ENCODE data around the gene PLK5.

DNA sequence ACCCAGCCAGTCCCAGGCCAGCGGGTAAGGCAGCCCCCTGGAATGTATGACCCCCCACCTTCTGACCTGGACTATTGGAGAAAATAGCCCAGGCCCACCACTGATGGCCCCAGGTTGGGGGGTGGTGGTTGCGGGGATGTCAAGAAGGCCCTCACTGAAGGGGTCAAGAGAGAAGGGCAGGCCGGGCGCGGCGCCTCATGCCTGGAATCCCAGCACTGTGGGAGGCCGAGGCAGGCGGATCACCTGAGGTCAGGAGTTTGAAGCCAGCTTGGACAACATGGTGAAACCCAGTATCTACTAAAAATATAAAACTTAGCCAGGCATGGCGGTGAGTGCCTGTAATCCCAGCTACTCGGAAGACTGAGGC lies 9.6 kb upstream of the PLK5 start:
- TF ChIP-seq, protein P1, sequence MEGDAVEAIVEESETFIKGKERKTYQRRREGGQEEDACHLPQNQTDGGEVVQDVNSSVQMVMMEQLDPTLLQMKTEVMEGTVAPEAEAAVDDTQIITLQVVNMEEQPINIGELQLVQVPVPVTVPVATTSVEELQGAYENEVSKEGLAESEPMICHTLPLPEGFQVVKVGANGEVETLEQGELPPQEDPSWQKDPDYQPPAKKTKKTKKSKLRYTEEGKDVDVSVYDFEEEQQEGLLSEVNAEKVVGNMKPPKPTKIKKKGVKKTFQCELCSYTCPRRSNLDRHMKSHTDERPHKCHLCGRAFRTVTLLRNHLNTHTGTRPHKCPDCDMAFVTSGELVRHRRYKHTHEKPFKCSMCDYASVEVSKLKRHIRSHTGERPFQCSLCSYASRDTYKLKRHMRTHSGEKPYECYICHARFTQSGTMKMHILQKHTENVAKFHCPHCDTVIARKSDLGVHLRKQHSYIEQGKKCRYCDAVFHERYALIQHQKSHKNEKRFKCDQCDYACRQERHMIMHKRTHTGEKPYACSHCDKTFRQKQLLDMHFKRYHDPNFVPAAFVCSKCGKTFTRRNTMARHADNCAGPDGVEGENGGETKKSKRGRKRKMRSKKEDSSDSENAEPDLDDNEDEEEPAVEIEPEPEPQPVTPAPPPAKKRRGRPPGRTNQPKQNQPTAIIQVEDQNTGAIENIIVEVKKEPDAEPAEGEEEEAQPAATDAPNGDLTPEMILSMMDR (IDR thresholded peaks at IDR 0.05; ENCODE audit: insufficient read depth, low read depth, low read length) = no peak
- TF ChIP-seq EZH2 (IDR thresholded peaks at IDR 0.05; ENCODE audit: insufficient read depth, low read length) = no peak

All from astrocyte (in vitro differentiated cells and primary cell).